HCT116 (cell line): ENCODE data around the gene MAPK8. TPM values are rescaled to one million over a fixed set of nuclear protein-coding genes. Genes with fewer than 3 reads are reported as not detected.

Experiments
- ATAC-seq: fragments of 200-7000 bp; cut with Tn5 transposase; 2 replicates; pipeline ENCODE4 v1.9.1; 2020; ENCODE audit warnings: mild to moderate bottlenecking, moderate library complexity
- BruUV-seq: library from RNA; stranded (reverse); fragments of 400-500 nt; replicated peaks from 2 replicates; lab custom pipeline; 2021; lab: Mats Ljungman, UMichigan
- CTCF ChIA-PET: fragments of 300-600 bp; sonication (Branson Sonifier 250); formaldehyde crosslinking; loops from one replicate; lab custom pipeline; 2021; ENCODE audit warnings: antibody characterized with exemption; lab: Charles Lee
- POLR2A ChIA-PET: fragments of 300-600, 350-600 bp; sonication (Branson Sonifier 250); formaldehyde crosslinking; loops from one replicate; lab custom pipeline; 2021; ENCODE audit warnings: antibody characterized with exemption; lab: Charles Lee
- RAD21 ChIA-PET, 2 experiments: fragments of 300-600 bp; sonication (Branson Sonifier 250); formaldehyde crosslinking; loops; one replicate each; lab custom pipeline; 2023; ENCODE audit warnings: low total read pairs in 2 of 2; ENCODE audit not compliant: uncharacterized antibody in 2 of 2, unreplicated experiment in 2 of 2, low non-redundant PET in 1 of 2; lab: Charles Lee
- DNase-seq: peaks from one replicate; pipeline ENCODE4 v3.0.0-alpha.2; 2010; ENCODE audit warnings: low read depth, low spot score
- H2AFZ ChIP-seq: fragments of 200-600 bp; shearing (Covaris generic), sonication (generic); 2 replicates; pipeline ENCODE4 v1.6.1; 2017; ENCODE audit warnings: low read depth, mixed run types, mixed read lengths, antibody characterized with exemption, low read length; ENCODE audit not compliant: poor library complexity, severe bottlenecking
- H3K27ac ChIP-seq: 2 replicates; pipeline ENCODE4 v1.5.1; 2012; ENCODE audit warnings: low read depth, low read length
- H3K27me3 ChIP-seq: fragments of 200-600 bp; sonication (generic); 2 replicates; pipeline ENCODE4 v1.6.1; 2016; ENCODE audit warnings: mixed run types, low read length, mixed read lengths; ENCODE audit not compliant: insufficient read depth
- H3K36me3 ChIP-seq, 2 experiments: fragments of 200-500 bp in 1 of 2; fragments of 200-600 bp in 1 of 2; sonication (Bioruptor generic) in 1 of 2; sonication (generic) in 1 of 2; 2 replicates each; pipeline versions ENCODE4 v1.5.1 to v1.6.1; 2014 to 2016; ENCODE audit warnings: low read length in 2 of 2, inconsistent platforms in 1 of 2, mixed read lengths in 1 of 2, mixed run types in 1 of 2; ENCODE audit not compliant: insufficient read depth in 2 of 2, control insufficient read depth in 1 of 2
- H3K4me1 ChIP-seq, 2 experiments: fragments of 200-600 bp in 1 of 2; sonication (generic) in 1 of 2; 2 replicates each; pipeline versions ENCODE4 v1.5.1 to v1.6.1; 2012 to 2017; ENCODE audit warnings: low read length in 2 of 2, inconsistent platforms in 1 of 2, mild to moderate bottlenecking in 1 of 2, mixed read lengths in 1 of 2, mixed run types in 1 of 2, moderate library complexity in 1 of 2; ENCODE audit not compliant: insufficient read depth in 2 of 2, control insufficient read depth in 1 of 2
- H3K4me2 ChIP-seq: fragments of 200-600 bp; sonication (generic); 2 replicates; pipeline ENCODE4 v1.6.1; 2017; ENCODE audit warnings: mixed run types, low read length, mixed read lengths
- H3K4me3 ChIP-seq, 2 experiments: fragments of 200-600 bp in 1 of 2; sonication (generic) in 1 of 2; replicated peaks in 1 of 2; 2 replicates each; pipeline ENCODE4 v1.5.1; 2011 to 2016; ENCODE audit warnings: low read length in 2 of 2, control low read depth in 1 of 2, low read depth in 1 of 2, mild to moderate bottlenecking in 1 of 2, mixed read lengths in 1 of 2, mixed run types in 1 of 2
- H3K79me2 ChIP-seq: fragments of 200-600 bp; sonication (generic); 2 replicates; pipeline ENCODE4 v1.6.1; 2017; ENCODE audit warnings: mild to moderate bottlenecking, mixed run types, low read length, moderate library complexity, mixed read lengths; ENCODE audit not compliant: insufficient read depth
- H3K9ac ChIP-seq: fragments of 200-600 bp; sonication (generic); 2 replicates; pipeline ENCODE4 v1.6.1; 2016; ENCODE audit warnings: low read length, mixed read lengths
- H3K9me2 ChIP-seq: fragments of 200-600 bp; sonication (generic), shearing (Covaris generic); 2 replicates; pipeline ENCODE4 v1.6.1; 2017; ENCODE audit warnings: mixed run types, mild to moderate bottlenecking, moderate library complexity; ENCODE audit not compliant: insufficient read depth
- H3K9me3 ChIP-seq, 2 experiments: fragments of 200-500 bp in 1 of 2; fragments of 200-600 bp in 1 of 2; sonication (Bioruptor generic) in 1 of 2; sonication (generic) in 1 of 2; 2 replicates each; pipeline ENCODE4 v1.6.1; 2014 to 2017; ENCODE audit warnings: low read length in 2 of 2, mixed read lengths in 2 of 2, inconsistent platforms in 1 of 2, low read depth in 1 of 2, mild to moderate bottlenecking in 1 of 2, mixed run types in 1 of 2, moderate library complexity in 1 of 2; ENCODE audit not compliant: control insufficient read depth in 1 of 2, insufficient read depth in 1 of 2
- H4K20me1 ChIP-seq: fragments of 200-600 bp; sonication (generic), shearing (Covaris generic); 2 replicates; pipeline ENCODE4 v1.6.1; 2017; ENCODE audit warnings: mixed run types, mild to moderate bottlenecking, moderate library complexity; ENCODE audit not compliant: insufficient read depth
- ELF1 ChIP-seq: IDR thresholded peaks from 2 replicates; pipeline ENCODE4 v1.6.1; 2012; ENCODE audit warnings: low read depth, borderline replicate concordance
- EZH2 ChIP-seq: fragments of 200-600 bp; sonication (generic); IDR thresholded peaks from 2 replicates; pipeline ENCODE4 v1.6.1; 2017; ENCODE audit warnings: antibody characterized with exemption, mixed run types
- JUND ChIP-seq: IDR thresholded peaks from 2 replicates; pipeline ENCODE4 v1.6.1; 2012
- POLR2A ChIP-seq: IDR thresholded peaks from 2 replicates; pipeline ENCODE4 v1.7.0; 2011; ENCODE audit warnings: borderline replicate concordance; ENCODE audit not compliant: insufficient read depth, insufficient read length; ENCODE audit errors: extremely low read depth
- RAD21 ChIP-seq: IDR thresholded peaks from 2 replicates; pipeline ENCODE4 v1.6.1; 2012; ENCODE audit warnings: low read depth, mild to moderate bottlenecking
- SIN3A ChIP-seq: IDR thresholded peaks from 2 replicates; pipeline ENCODE4 v1.6.1; 2012; ENCODE audit warnings: low read depth
- SP1 ChIP-seq: IDR thresholded peaks from 2 replicates; pipeline ENCODE4 v1.6.1; 2012; ENCODE audit warnings: low read depth
- TCF7L2 ChIP-seq: IDR thresholded peaks from 2 replicates; pipeline ENCODE4 v1.7.0; 2011; ENCODE audit warnings: borderline replicate concordance, inconsistent platforms; ENCODE audit not compliant: insufficient read depth, insufficient read length; ENCODE audit errors: extremely low read depth
- YY1 ChIP-seq: IDR thresholded peaks from 2 replicates; pipeline ENCODE4 v1.6.1; 2011; ENCODE audit warnings: low read length, low read depth, moderate library complexity, mild to moderate bottlenecking; ENCODE audit not compliant: insufficient replicate concordance; ENCODE audit errors: extremely low read depth
- ZNF274 ChIP-seq: fragments of 200-500 bp; sonication (Bioruptor generic); IDR thresholded peaks from 2 replicates; pipeline ENCODE4 v1.6.1; 2014; ENCODE audit warnings: mild to moderate bottlenecking, low read depth, low read length, inconsistent platforms
- intact Hi-C: fragments of 100-400 bp; cut with micrococcal nuclease; formaldehyde crosslinking; loops from 2 replicates; pipeline ENCODE4 v1.10.0; 2022
- total RNA-seq: library from RNA; stranded (reverse); gene quantifications from one replicate; pipeline ENCODE4 v1.2.1, GENCODE V29; 2021; ENCODE audit not compliant: unreplicated experiment
- TF ChIP-seq, protein P1 (sequence below), 3 experiments: fragments of 200-600 bp in 1 of 3; sonication (generic) in 1 of 3; IDR thresholded peaks in 2 of 3; conservative IDR thresholded peaks in 1 of 3; 2 replicates each; pipeline ENCODE4 v1.5.1; 2012 to 2017; ENCODE audit warnings: low read depth in 2 of 3, low read length in 2 of 3, antibody characterized with exemption in 1 of 3, borderline replicate concordance in 1 of 3, control low read depth in 1 of 3, mild to moderate bottlenecking in 1 of 3, mixed read lengths in 1 of 3, mixed run types in 1 of 3, moderate library complexity in 1 of 3; ENCODE audit not compliant: insufficient read depth in 1 of 3
- TF ChIP-seq, protein P2 (sequence below): IDR thresholded peaks from 2 replicates; pipeline ENCODE4 v1.6.1; 2012

The MAPK8 gene
- total RNA-seq, 1 experiment from 2014 or later, result 71.0 TPM

DNA sequence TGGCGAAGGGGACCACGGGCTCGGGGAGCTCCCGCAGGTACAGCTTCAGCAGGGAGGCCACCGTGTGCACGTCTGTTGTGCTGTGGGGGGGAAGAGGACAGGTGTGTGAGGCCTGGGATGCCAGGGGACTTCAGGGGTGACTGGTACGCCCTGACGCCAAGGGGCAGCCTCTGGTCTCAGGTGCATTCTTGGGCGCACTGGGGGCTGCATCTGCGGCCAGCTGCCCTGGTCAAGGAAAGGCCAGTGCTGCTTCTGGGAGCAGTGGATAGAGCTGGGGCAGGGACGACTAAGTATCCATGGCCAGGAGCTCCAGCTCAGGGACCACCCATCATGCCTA, 148.5 kb downstream of the MAPK8 start:
- Histone ChIP-seq H2AFZ (no peak overlapping the region), H3K4me1 (no peaks in the 10 kb centered on the region), H3K4me3 (no peak overlapping the region), H3K79me2 (no peaks in the 10 kb centered on the region), H3K27me3 (no peaks in the 10 kb centered on the region), H3K9me2 (no peaks in the 10 kb centered on the region), H3K9ac (no peak overlapping the region), H4K20me1 (no peaks in the 10 kb centered on the region), H3K36me3 (no peaks in the 10 kb centered on the region), H3K9me3 (no peaks in the 10 kb centered on the region), H3K4me2 (no peak overlapping the region), H3K27ac (no peak overlapping the region)
- RAD21 ChIA-PET, result no interaction called here
- TF ChIP-seq, protein P1, sequence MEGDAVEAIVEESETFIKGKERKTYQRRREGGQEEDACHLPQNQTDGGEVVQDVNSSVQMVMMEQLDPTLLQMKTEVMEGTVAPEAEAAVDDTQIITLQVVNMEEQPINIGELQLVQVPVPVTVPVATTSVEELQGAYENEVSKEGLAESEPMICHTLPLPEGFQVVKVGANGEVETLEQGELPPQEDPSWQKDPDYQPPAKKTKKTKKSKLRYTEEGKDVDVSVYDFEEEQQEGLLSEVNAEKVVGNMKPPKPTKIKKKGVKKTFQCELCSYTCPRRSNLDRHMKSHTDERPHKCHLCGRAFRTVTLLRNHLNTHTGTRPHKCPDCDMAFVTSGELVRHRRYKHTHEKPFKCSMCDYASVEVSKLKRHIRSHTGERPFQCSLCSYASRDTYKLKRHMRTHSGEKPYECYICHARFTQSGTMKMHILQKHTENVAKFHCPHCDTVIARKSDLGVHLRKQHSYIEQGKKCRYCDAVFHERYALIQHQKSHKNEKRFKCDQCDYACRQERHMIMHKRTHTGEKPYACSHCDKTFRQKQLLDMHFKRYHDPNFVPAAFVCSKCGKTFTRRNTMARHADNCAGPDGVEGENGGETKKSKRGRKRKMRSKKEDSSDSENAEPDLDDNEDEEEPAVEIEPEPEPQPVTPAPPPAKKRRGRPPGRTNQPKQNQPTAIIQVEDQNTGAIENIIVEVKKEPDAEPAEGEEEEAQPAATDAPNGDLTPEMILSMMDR (IDR thresholded peaks at IDR 0.05 in 2 of 3, conservative IDR thresholded peaks at IDR 0.05 in 1 of 3; ENCODE audit: borderline replicate concordance in 1 of 3, insufficient read depth in 1 of 3, low read depth in 2 of 3, low read length in 2 of 3), result no peak
- TF ChIP-seq YY1, result no peak
- no peak for TF ChIP-seq RAD21
- POLR2A ChIA-PET, result no interaction called here
- CTCF ChIA-PET, result no interaction called here
- intact Hi-C loops, result no loop called here
- DNase-seq (no peak), ATAC-seq (no peak)
- no TSS peak for BruUV-seq

DNA sequence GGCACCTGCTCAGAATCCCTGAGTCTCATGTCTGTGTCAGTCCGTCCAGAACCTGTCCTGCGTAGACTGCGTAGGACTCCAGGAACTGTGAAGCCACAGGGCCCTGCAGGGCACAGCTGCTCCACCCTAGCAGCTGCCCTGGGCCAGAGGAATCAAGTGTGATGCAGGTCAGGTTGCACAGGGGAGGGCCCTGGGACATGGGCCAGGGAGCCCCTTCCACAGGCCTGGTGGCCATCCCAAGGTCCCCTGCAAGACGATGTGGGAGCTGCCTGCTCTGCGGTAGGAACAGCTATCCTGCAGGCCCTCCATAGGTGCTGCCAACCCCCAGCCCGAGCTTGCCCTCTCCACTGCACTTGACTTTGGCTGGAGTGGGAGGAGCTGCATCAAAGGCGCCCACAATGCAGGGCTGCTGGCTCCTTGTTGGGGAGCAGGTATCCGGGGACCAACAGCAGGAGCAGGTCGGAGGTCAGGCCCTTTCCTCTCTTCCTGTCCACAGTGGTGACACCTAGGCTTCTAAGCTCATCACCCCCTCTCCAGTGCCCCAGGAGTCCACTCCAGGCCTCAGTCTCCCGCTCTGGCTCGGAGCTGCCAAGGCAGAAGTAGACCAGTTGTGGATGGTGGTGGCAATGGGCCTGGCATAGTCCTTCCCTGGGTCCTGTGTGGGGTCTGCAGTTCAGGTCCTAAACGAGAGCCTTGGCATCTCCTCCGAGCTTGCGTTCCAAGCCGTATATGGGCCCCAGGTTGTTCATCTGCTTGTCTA, 149.1 kb downstream of the MAPK8 start:
- H3K4me3 ChIP-seq, result no peak overlapping the region
- TF ChIP-seq TCF7L2 (no peak), SIN3A (no peak), ZNF274 (no peak), EZH2 (no peak), JUND (no peak), POLR2A (no peak), SP1 (no peak), ELF1 (no peak)
- TF ChIP-seq, protein P2, sequence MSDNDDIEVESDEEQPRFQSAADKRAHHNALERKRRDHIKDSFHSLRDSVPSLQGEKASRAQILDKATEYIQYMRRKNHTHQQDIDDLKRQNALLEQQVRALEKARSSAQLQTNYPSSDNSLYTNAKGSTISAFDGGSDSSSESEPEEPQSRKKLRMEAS, result no peak
- TF ChIP-seq, protein P1 (IDR thresholded peaks at IDR 0.05 in 2 of 3, conservative IDR thresholded peaks at IDR 0.05 in 1 of 3; ENCODE audit: borderline replicate concordance in 1 of 3, insufficient read depth in 1 of 3, low read depth in 2 of 3, low read length in 2 of 3), result no peak
- H3K9me3 ChIP-seq, result no peaks in the 10 kb centered on the region
- DNase-seq (no peak), ATAC-seq (no peak)
- H3K4me2 ChIP-seq, result no peak overlapping the region
- H3K9me2 ChIP-seq, result no peaks in the 10 kb centered on the region
- ChIA-PET CTCF (no interaction called here), POLR2A (no interaction called here), RAD21 (no interaction called here)
- H4K20me1 ChIP-seq, result no peaks in the 10 kb centered on the region
- no TSS peak for BruUV-seq
- H2AFZ ChIP-seq, result no peak overlapping the region
- intact Hi-C loops, result no loop called here
- H3K27ac ChIP-seq, result no peak overlapping the region
- H3K36me3 ChIP-seq, result no peaks in the 10 kb centered on the region
- no peaks in the 10 kb centered on the region for H3K27me3 ChIP-seq
- no peaks in the 10 kb centered on the region for H3K79me2 ChIP-seq
- H3K4me1 ChIP-seq, result no peaks in the 10 kb centered on the region
- no peak overlapping the region for H3K9ac ChIP-seq
